Measurements from ENCODE around the gene GPR45. TPM values are rescaled to one million over a fixed set of nuclear protein-coding genes. Genes with fewer than 3 reads are reported as not detected.
"Not testable (repeated sequence)": the region's sequence is repeated elsewhere in the genome, so short reads cannot be mapped to it uniquely, and the experiment has no call there.

The GPR45 gene
- total RNA-seq, 1 experiment from 2014 or later, result 0.43 TPM

- no peaks in the 10 kb centered on the region for H3K27me3 ChIP-seq
- H3K27ac ChIP-seq, result no peak overlapping the region
- H3K36me3 ChIP-seq, result no peaks in the 10 kb centered on the region
- peaks cover 16% of the 10 kb centered on the region for H3K4me1 ChIP-seq
- no peak overlapping the region for H3K4me3 ChIP-seq
- peak; percentile 50 to 62 for DNase-seq
- H3K9me3 ChIP-seq (replicated peaks), result no peaks in the 10 kb centered on the region
Measured at GRCh38 chr2:105243961-105244360, 2.4 kb downstream of the GPR45 start.

GRCh38 chr2:105244451-105244850 lies 2.9 kb downstream of the GPR45 start:
- Histone ChIP-seq H3K9me3 (replicated peaks) (no peaks in the 10 kb centered on the region), H3K27me3 (no peaks in the 10 kb centered on the region), H3K4me3 (no peak overlapping the region), H3K36me3 (no peaks in the 10 kb centered on the region), H3K27ac (no peak overlapping the region), H3K4me1 (peaks cover 13% of the 10 kb centered on the region)
- DNase-seq, result no peak

GRCh38 chr2:105248316-105249070 lies 7.0 kb downstream of the GPR45 start:
- no peaks in the 10 kb centered on the region for H3K27me3 ChIP-seq
- peak; percentile 24 to 38 for DNase-seq
- no peaks in the 10 kb centered on the region for H3K36me3 ChIP-seq
- no peak overlapping the region for H3K4me3 ChIP-seq
- H3K9me3 ChIP-seq (replicated peaks), result no peaks in the 10 kb centered on the region
- H3K27ac ChIP-seq, result no peak overlapping the region
- peaks cover 14% of the 10 kb centered on the region for H3K4me1 ChIP-seq

GRCh38 chr2:105249181-105249580 lies 7.6 kb downstream of the GPR45 start:
- peaks cover 14% of the 10 kb centered on the region for H3K4me1 ChIP-seq
- DNase-seq, result peak in 1 of 2 experiments; percentile 60
- no peaks in the 10 kb centered on the region for H3K9me3 ChIP-seq (replicated peaks)

GRCh38 chr2:105249891-105250290 lies 8.3 kb downstream of the GPR45 start:
- H3K4me3 ChIP-seq, result no peak overlapping the region
- H3K27me3 ChIP-seq, result no peaks in the 10 kb centered on the region
- H3K9me3 ChIP-seq (replicated peaks), result no peaks in the 10 kb centered on the region
- H3K27ac ChIP-seq, result peak overlapping the region; percentile 8; the same call in 1 of the 2 replicates
- DNase-seq, result no peak
- peaks cover 14% of the 10 kb centered on the region for H3K4me1 ChIP-seq
- no peaks in the 10 kb centered on the region for H3K36me3 ChIP-seq

More at GRCh38 chr2:105249181-105249580, 7.6 kb downstream of the GPR45 start:
- peak overlapping the region; percentile 8; the same call in 1 of the 2 replicates for H3K27ac ChIP-seq
- H3K27me3 ChIP-seq, result no peaks in the 10 kb centered on the region
- no peak overlapping the region for H3K4me3 ChIP-seq
- no peaks in the 10 kb centered on the region for H3K36me3 ChIP-seq

GRCh38 chr2:105251016-105251648 lies 9.6 kb downstream of the GPR45 start:
- not testable (repeated sequence) for H3K27me3 ChIP-seq; H3K4me3 ChIP-seq; DNase-seq; H3K36me3 ChIP-seq; H3K9me3 ChIP-seq (replicated peaks); H3K27ac ChIP-seq
- H3K4me1 ChIP-seq, result peaks cover 14% of the 10 kb centered on the region

- H3K27ac ChIP-seq, result peak overlapping the region; percentile 68
- no peak overlapping the region for H3K4me3 ChIP-seq
- H3K36me3 ChIP-seq, result no peaks in the 10 kb centered on the region
- peaks cover 16% of the 10 kb centered on the region for H3K4me1 ChIP-seq
- DNase-seq, result peak; percentile 44 to 53
- H3K27me3 ChIP-seq, result no peaks in the 10 kb centered on the region
- 0 out of 2 replicates have a peak, but pooled peaks cover under 1% of the 10 kb centered on the region for H3K9me3 ChIP-seq (replicated peaks)
Measured at GRCh38 chr2:105252271-105252670, 10.7 kb downstream of the GPR45 start.

GRCh38 chr2:105254531-105255210 lies 13.1 kb downstream of the GPR45 start:
- Histone ChIP-seq H3K4me1 (peaks cover 12% of the 10 kb centered on the region), H3K4me3 (no peak overlapping the region), H3K9me3 (replicated peaks) (0 out of 2 replicates have a peak, but pooled peaks cover 3% of the 10 kb centered on the region), H3K27ac (no peak overlapping the region), H3K36me3 (no peaks in the 10 kb centered on the region), H3K27me3 (no peaks in the 10 kb centered on the region)
- no peak for DNase-seq

- Histone ChIP-seq H3K27me3 (no peaks in the 10 kb centered on the region), H3K4me3 (no peak overlapping the region), H3K27ac (no peak overlapping the region), H3K36me3 (no peaks in the 10 kb centered on the region), H3K9me3 (replicated peaks) (0 out of 2 replicates have a peak, but pooled peaks cover 3% of the 10 kb centered on the region), H3K4me1 (peaks cover 8% of the 10 kb centered on the region)
- no peak for DNase-seq
Measured at GRCh38 chr2:105255979-105256378, 14.4 kb downstream of the GPR45 start.

- Histone ChIP-seq H3K27me3 (no peaks in the 10 kb centered on the region), H3K36me3 (no peaks in the 10 kb centered on the region), H3K27ac (no peak overlapping the region), H3K9me3 (replicated peaks) (0 out of 2 replicates have a peak, but pooled peaks cover 3% of the 10 kb centered on the region), H3K4me3 (no peak overlapping the region), H3K4me1 (peaks cover 8% of the 10 kb centered on the region)
- DNase-seq, result no peak
Measured at GRCh38 chr2:105256431-105257047, 15.0 kb downstream of the GPR45 start.

- Histone ChIP-seq H3K36me3 (no peaks in the 10 kb centered on the region), H3K4me3 (no peak overlapping the region), H3K27me3 (no peaks in the 10 kb centered on the region), H3K27ac (no peak overlapping the region), H3K9me3 (replicated peaks) (0 out of 2 replicates have a peak, but pooled peaks cover 3% of the 10 kb centered on the region), H3K4me1 (peaks cover 2% of the 10 kb centered on the region; the same call in 1 of the 2 replicates)
- DNase-seq, result no peak
Measured at GRCh38 chr2:105257981-105258380, 16.4 kb downstream of the GPR45 start.

- Histone ChIP-seq H3K27ac (no peak overlapping the region), H3K36me3 (no peaks in the 10 kb centered on the region), H3K4me3 (no peak overlapping the region), H3K9me3 (replicated peaks) (0 out of 2 replicates have a peak, but pooled peaks cover 3% of the 10 kb centered on the region), H3K27me3 (no peaks in the 10 kb centered on the region), H3K4me1 (peaks cover 2% of the 10 kb centered on the region; the same call in 1 of the 2 replicates)
- no peak for DNase-seq
Measured at GRCh38 chr2:105258835-105259350, 17.4 kb downstream of the GPR45 start.

- no peak overlapping the region for H3K27ac ChIP-seq
- DNase-seq, result peak; percentile 21 to 28
- H3K4me1 ChIP-seq, result peaks cover 2% of the 10 kb centered on the region; the same call in 1 of the 2 replicates
- H3K9me3 ChIP-seq (replicated peaks), result 0 out of 2 replicates have a peak, but pooled peaks cover 3% of the 10 kb centered on the region
- H3K4me3 ChIP-seq, result no peak overlapping the region
- H3K27me3 ChIP-seq, result no peaks in the 10 kb centered on the region
- no peaks in the 10 kb centered on the region for H3K36me3 ChIP-seq
Measured at GRCh38 chr2:105261061-105261460, 19.5 kb downstream of the GPR45 start.

- H3K36me3 ChIP-seq, result peaks cover 5% of the 10 kb centered on the region
- no peak for DNase-seq
- H3K27me3 ChIP-seq, result no peaks in the 10 kb centered on the region
- no peaks in the 10 kb centered on the region for H3K9me3 ChIP-seq (replicated peaks)
- no peaks in the 10 kb centered on the region for H3K4me1 ChIP-seq
- H3K27ac ChIP-seq, result no peak overlapping the region
- no peak overlapping the region for H3K4me3 ChIP-seq
Measured at GRCh38 chr2:105262651-105263091, 21.1 kb downstream of the GPR45 start.

Data from SJCRH30 (cell line).